Measurements from ENCODE around the gene LYPD5. TPM values are rescaled to one million over a fixed set of nuclear protein-coding genes. Genes with fewer than 3 reads are reported as not detected.

The LYPD5 gene
- polyA plus RNA-seq, 2 of the 4 experiments (the other 2 are of a cell fraction): 0.09 to 0.12 TPM

DNA sequence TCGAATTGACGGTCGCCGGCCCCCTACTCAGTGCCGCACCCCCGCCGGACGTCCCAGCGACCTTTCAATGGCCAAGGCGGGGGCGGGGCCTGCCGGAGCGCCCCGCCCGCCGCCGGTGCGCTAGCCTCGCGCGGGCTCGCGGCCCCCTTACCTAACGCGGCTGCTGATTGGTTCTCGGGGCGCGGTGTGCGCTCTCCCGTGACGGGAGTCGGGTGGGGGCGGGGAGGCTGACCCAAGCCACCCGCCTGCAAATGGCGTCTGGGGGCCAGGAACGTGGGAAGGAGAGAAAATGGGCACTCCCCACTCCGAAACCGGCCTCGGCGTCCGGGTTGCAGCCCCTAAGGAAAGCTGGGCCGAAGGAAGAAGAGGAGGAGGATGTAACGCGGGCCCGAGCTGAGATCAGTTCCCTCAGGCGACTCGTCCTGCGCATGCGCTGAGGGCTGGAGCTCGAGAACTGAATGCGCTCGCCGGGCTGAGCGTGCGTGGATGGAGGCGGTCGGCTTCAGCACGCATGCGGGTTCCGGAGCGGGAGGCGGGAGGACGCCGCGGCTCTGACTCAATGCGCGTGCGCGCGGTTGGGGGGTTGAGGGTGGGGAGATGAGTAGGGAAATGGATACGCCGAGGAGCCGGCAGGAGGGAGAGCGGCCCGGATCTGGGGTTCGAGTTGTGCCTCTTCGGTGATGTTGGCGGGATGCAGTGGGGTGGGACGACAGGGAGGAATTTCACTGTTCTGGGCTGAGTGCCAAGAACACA lies 47.6 kb downstream of the LYPD5 start, which contains the start of gene SMG9:
SMG9 (minus strand) TSS at position 460 of the 753 bp plus-strand sequence. CDS start 4,221 bp downstream, outside the sequence.
- FAIRE-seq (no peak), DNase-seq (ENCODE audit: low read depth in 1 of 2, low spot score in 1 of 2) (peak; percentile 99), ATAC-seq (peak; percentile 85 to 89)
- H3K4me2 ChIP-seq: peak within 1 kb of the TSS; percentile 93
- ChIA-PET POLR2A (interaction anchor here (0.6 to 5.8 kb wide), 16 partner anchors 9 to 315 kb away, joined by 3 to 75 read pairs (median 5); partner anchors contain the start of genes KCNN4, PLAUR, ZNF45 and ZNF575), CTCF (interaction anchor here (0.6 to 22.3 kb wide), 5 partner anchors 14 to 110 kb away, joined by 3 to 565 read pairs (median 96); partner anchors contain the start of genes KCNN4 and PLAUR)
- H3K9me3 ChIP-seq: no peaks in the 10 kb centered on the region
- peaks cover 61% of the 10 kb centered on the region for H3K4me1 ChIP-seq
- peak within 1 kb of the TSS; percentile 94 to 99 for H3K27ac ChIP-seq
- WGBS (ENCODE audit: missing lambda C conversion rate): under 1% methylated on average over 65 of the region's 79 CpGs
- H3K4me3 ChIP-seq: peak within 1 kb of the TSS; percentile 75
- TF ChIP-seq POLR2AphosphoS2 (conservative IDR thresholded peaks at IDR 0.05; ENCODE audit: low read length): no peak
- peak; percentile 15; the same call in 1 of the 2 replicates for TF ChIP-seq GATA3 (IDR thresholded peaks at IDR 0.05; ENCODE audit: borderline replicate concordance)
- TF ChIP-seq RARB (CRISPR knock-in tag; IDR thresholded peaks at IDR 0.05): no peak
- TF ChIP-seq HOXA7 (CRISPR knock-in tag; IDR thresholded peaks at IDR 0.05): no peak
- TF ChIP-seq RCOR1 (IDR thresholded peaks at IDR 0.05; ENCODE audit: low read depth, low read length): no peak
- peak; percentile 76 for TF ChIP-seq CHD2 (IDR thresholded peaks at IDR 0.05; ENCODE audit: low read length, partially characterized antibody)
- no peak for TF ChIP-seq CBX2 (IDR thresholded peaks at IDR 0.05; ENCODE audit: borderline replicate concordance, low read depth)
- TF ChIP-seq MYC (IDR thresholded peaks at IDR 0.05; ENCODE audit: borderline replicate concordance, low read length): no peak; the same call in 1 of the 2 replicates
- TF ChIP-seq, protein P1, sequence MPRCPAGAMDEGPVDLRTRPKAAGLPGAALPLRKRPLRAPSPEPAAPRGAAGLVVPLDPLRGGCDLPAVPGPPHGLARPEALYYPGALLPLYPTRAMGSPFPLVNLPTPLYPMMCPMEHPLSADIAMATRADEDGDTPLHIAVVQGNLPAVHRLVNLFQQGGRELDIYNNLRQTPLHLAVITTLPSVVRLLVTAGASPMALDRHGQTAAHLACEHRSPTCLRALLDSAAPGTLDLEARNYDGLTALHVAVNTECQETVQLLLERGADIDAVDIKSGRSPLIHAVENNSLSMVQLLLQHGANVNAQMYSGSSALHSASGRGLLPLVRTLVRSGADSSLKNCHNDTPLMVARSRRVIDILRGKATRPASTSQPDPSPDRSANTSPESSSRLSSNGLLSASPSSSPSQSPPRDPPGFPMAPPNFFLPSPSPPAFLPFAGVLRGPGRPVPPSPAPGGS (IDR thresholded peaks at IDR 0.05): peak; percentile 58; the same call in 1 of the 3 replicates
- TF ChIP-seq ZSCAN20 (CRISPR knock-in tag; IDR thresholded peaks at IDR 0.05): no peak
- TF ChIP-seq BHLHE40 (IDR thresholded peaks at IDR 0.05; ENCODE audit: low read depth, low read length): peak; percentile 33; the same call in 1 of the 2 replicates
- no peak for TF ChIP-seq ZC3H11A (IDR thresholded peaks at IDR 0.05)
- TF ChIP-seq JUN (IDR thresholded peaks at IDR 0.05): peak in 1 of 2 experiments; percentile 86; a peak in 3 of 5 replicates
- peak; percentile 24; the same call in 1 of the 2 replicates for TF ChIP-seq TP53 (CRISPR knock-in tag; IDR thresholded peaks at IDR 0.05)
- TF ChIP-seq, protein P2, sequence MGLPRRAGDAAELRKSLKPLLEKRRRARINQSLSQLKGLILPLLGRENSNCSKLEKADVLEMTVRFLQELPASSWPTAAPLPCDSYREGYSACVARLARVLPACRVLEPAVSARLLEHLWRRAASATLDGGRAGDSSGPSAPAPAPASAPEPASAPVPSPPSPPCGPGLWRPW (IDR thresholded peaks at IDR 0.05): no peak
- peak; percentile 61 for TF ChIP-seq POLR2A (IDR thresholded peaks at IDR 0.05; ENCODE audit: low read length)
- TF ChIP-seq RFX5 (IDR thresholded peaks at IDR 0.05): 0 out of 2 replicates have a peak, but pooled peaks have one; percentile 24
- TF ChIP-seq, protein P3, sequence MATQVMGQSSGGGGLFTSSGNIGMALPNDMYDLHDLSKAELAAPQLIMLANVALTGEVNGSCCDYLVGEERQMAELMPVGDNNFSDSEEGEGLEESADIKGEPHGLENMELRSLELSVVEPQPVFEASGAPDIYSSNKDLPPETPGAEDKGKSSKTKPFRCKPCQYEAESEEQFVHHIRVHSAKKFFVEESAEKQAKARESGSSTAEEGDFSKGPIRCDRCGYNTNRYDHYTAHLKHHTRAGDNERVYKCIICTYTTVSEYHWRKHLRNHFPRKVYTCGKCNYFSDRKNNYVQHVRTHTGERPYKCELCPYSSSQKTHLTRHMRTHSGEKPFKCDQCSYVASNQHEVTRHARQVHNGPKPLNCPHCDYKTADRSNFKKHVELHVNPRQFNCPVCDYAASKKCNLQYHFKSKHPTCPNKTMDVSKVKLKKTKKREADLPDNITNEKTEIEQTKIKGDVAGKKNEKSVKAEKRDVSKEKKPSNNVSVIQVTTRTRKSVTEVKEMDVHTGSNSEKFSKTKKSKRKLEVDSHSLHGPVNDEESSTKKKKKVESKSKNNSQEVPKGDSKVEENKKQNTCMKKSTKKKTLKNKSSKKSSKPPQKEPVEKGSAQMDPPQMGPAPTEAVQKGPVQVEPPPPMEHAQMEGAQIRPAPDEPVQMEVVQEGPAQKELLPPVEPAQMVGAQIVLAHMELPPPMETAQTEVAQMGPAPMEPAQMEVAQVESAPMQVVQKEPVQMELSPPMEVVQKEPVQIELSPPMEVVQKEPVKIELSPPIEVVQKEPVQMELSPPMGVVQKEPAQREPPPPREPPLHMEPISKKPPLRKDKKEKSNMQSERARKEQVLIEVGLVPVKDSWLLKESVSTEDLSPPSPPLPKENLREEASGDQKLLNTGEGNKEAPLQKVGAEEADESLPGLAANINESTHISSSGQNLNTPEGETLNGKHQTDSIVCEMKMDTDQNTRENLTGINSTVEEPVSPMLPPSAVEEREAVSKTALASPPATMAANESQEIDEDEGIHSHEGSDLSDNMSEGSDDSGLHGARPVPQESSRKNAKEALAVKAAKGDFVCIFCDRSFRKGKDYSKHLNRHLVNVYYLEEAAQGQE (IDR thresholded peaks at IDR 0.05): peak; percentile 50
- TF ChIP-seq PHF8 (IDR thresholded peaks at IDR 0.05; ENCODE audit: borderline replicate concordance, low read depth): peak; percentile 91
- TF ChIP-seq EP300 (IDR thresholded peaks at IDR 0.05): 0 out of 5 replicates have a peak, but pooled peaks of 1 of the 2 experiments have one; percentile 12
- TF ChIP-seq RNF2 (IDR thresholded peaks at IDR 0.05; ENCODE audit: borderline replicate concordance, low read depth): no peak
- TF ChIP-seq, protein P4, sequence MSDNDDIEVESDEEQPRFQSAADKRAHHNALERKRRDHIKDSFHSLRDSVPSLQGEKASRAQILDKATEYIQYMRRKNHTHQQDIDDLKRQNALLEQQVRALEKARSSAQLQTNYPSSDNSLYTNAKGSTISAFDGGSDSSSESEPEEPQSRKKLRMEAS (IDR thresholded peaks at IDR 0.05): peak; percentile 73
